Pancreas (tissue), 10 donors: ENCODE measurements around the gene PODNL1. TPM values are rescaled to one million over a fixed set of nuclear protein-coding genes. Genes with fewer than 3 reads are reported as not detected.
"Not testable (repeated sequence)": the region's sequence is repeated elsewhere in the genome, so short reads cannot be mapped to it uniquely, and the experiment has no call there.

ENCODE experiments used
- ATAC-seq, 4 donors: fragments of 200-7000 bp; cut with Tn5 transposase; one replicate each; pipeline versions ENCODE4 v1.8.0 to v1.9.1; 2020; ENCODE audit warnings: mild to moderate bottlenecking in 4 of 4, moderate library complexity in 4 of 4
- DNase-seq, 6 donors: peaks; one replicate each; pipeline ENCODE4 v3.0.0-alpha.2; 2020
- FAIRE-seq: peaks from 2 replicates; lab custom pipeline; 2012; peaks lifted over from hg19 to GRCh38; lab: Jason Lieb, UNC
- H3K27ac ChIP-seq, 4 donors: fragments of 200-600 bp; sonication (generic); 1 replicate in 3 of 4; 2 replicates in 1 of 4; pipeline versions ENCODE4 v1.5.0 to v1.8.0; 2020
- H3K27me3 ChIP-seq, 4 donors: fragments of 200-600 bp; one replicate each; pipeline ENCODE4 v1.8.0; 2021
- H3K36me3 ChIP-seq, 3 donors: fragments of 200-600 bp; sonication (generic) in 1 of 3; one replicate each; pipeline versions ENCODE4 v1.5.0 to v1.8.0; 2020 to 2021
- H3K4me1 ChIP-seq, 3 donors: fragments of 200-600 bp; one replicate each; pipeline ENCODE4 v1.8.0; 2021
- H3K4me3 ChIP-seq, 4 donors: fragments of 200-600 bp; sonication (generic) in 2 of 4; one replicate each; pipeline versions ENCODE4 v1.5.0 to v1.8.0; 2020 to 2021
- H3K9me3 ChIP-seq, 4 donors: fragments of 200-600 bp; one replicate each; pipeline ENCODE4 v1.8.0; 2021
- CTCF ChIP-seq, 4 donors: fragments of 200-600 bp; sonication (generic) in 3 of 4; IDR thresholded peaks; one replicate each; pipeline versions ENCODE4 v1.5.0 to v1.8.0; 2021; ENCODE audit warnings: antibody characterized with exemption in 4 of 4
- WGBS, 2 donors: extraction: QIAGEN DNeasy Blood & Tissue Kit; methylation state at CpG; one replicate each; pipeline ENCODE4 v1.1.7; 2013; 5-methylcytosine and 5-hydroxymethylcytosine counted together
- intact Hi-C, 3 donors: fragments of 100-400 bp; cut with DNase I; formaldehyde crosslinking; loops; one replicate each; pipeline versions ENCODE4 v1.11.1 to v1.14.2; 2022
- polyA plus RNA-seq, 2 donors: library from polyadenylated mRNA; stranded (reverse); fragments of 200-250 nt; gene quantifications; one replicate each; pipeline ENCODE4 v1.2.3, GENCODE V29; 2013
- total RNA-seq, 6 donors: library from RNA; stranded (reverse); fragmentation: NEBNext Ultra II Directional in 4 of 6; extraction: Animal tissue kit (Norgen Biotek cat#: 25700) in 4 of 6; gene quantifications; one replicate each; pipeline versions ENCODE4 v1.2.1 to v1.2.4, GENCODE V29; 2021 to 2023
- donor health status: healthy with polysubstance abuse.
- donor health status: DM: no; HTN: no; CAD: no; lungs with moderate emphysema.
- donor health status: DM: no; HTN: no; CAD: no.
- donor health status: control.
- donor health status: control.
- donor health status: Bipolar disorder and iron deficiency.
- donor health status: DM: yes; HTN: yes; CAD: no.
- donor health status: DM: no; HTN: no; CAD: no.
- donor health status: DM: no; HTN: no; CAD: no.
- donor health status: DM: yes; HTN: yes; CAD: no.

PODNL1 gene
- total and polyA plus RNA-seq, 8 donors: 0.25 to 2.0 (median 0.74) TPM; not detected in 2

GRCh38 chr19:13926715-13927114 is 11.5 kb downstream of the PODNL1 start:
- peaks cover 0 to 34% (median 11%) of the 10 kb centered on the region in 3 donors for H3K36me3 ChIP-seq
- no peak for TF ChIP-seq CTCF (IDR thresholded peaks at IDR 0.05)
- H3K27me3 ChIP-seq: no peaks in the 10 kb centered on the region
- intact Hi-C loops: no loop called here
- ATAC-seq (no peak), FAIRE-seq (no peak), DNase-seq (no peak)
- H3K27ac ChIP-seq: no peak overlapping the region
- 90 to 95% methylated on average over 8 of the region's 8 CpGs for WGBS, 2 donors
- H3K4me3 ChIP-seq: no peak overlapping the region
- no peaks in the 10 kb centered on the region for H3K9me3 ChIP-seq
- no peaks in the 10 kb centered on the region for H3K4me1 ChIP-seq

GRCh38 chr19:13926010-13926409 is 12.2 kb downstream of the PODNL1 start:
- Histone ChIP-seq H3K4me1 (no peaks in the 10 kb centered on the region), H3K27ac (no peak overlapping the region), H3K4me3 (no peak overlapping the region), H3K9me3 (no peaks in the 10 kb centered on the region), H3K27me3 (no peaks in the 10 kb centered on the region), H3K36me3 (peaks cover 0 to 41% (median 18%) of the 10 kb centered on the region in 3 donors)
- FAIRE-seq (no peak), ATAC-seq (no peak), DNase-seq (no peak)
- intact Hi-C loops: no loop called here
- 83 to 86% methylated on average over 4 of the region's 4 CpGs for WGBS, 2 donors
- TF ChIP-seq CTCF (IDR thresholded peaks at IDR 0.05): no peak

GRCh38 chr19:13923194-13923987 is 14.8 kb downstream of the PODNL1 start:
- WGBS, 2 donors: 93 to 96% methylated on average over 28 of the region's 28 CpGs
- intact Hi-C loops: no loop called here
- DNase-seq (peak in 1 of 6 donors; percentile 68), FAIRE-seq (no peak), ATAC-seq (no peak)
- TF ChIP-seq CTCF (IDR thresholded peaks at IDR 0.05): no peak
- no peaks in the 10 kb centered on the region for H3K4me1 ChIP-seq
- H3K9me3 ChIP-seq: no peaks in the 10 kb centered on the region
- H3K27me3 ChIP-seq: no peaks in the 10 kb centered on the region
- H3K36me3 ChIP-seq: peaks cover 0 to 66% (median 30%) of the 10 kb centered on the region in 3 donors
- no peak overlapping the region for H3K4me3 ChIP-seq
- no peak overlapping the region for H3K27ac ChIP-seq

GRCh38 chr19:13922118-13922517 is 16.1 kb downstream of the PODNL1 start:
- 94 to 96% methylated on average over 6 of the region's 6 CpGs for WGBS, 2 donors
- intact Hi-C loops: not testable (repeated sequence)

GRCh38 chr19:13920940-13921747 is 17.1 kb downstream of the PODNL1 start:
- peaks cover 0 to 69% (median 30%) of the 10 kb centered on the region in 3 donors for H3K36me3 ChIP-seq
- FAIRE-seq: no peak

More at GRCh38 chr19:13922118-13922517, 16.1 kb downstream of the PODNL1 start:
- not testable (repeated sequence) for H3K27ac ChIP-seq, H3K4me3 ChIP-seq, FAIRE-seq, ATAC-seq, H3K4me1 ChIP-seq, H3K9me3 ChIP-seq, DNase-seq, H3K27me3 ChIP-seq
- peaks cover 0 to 67% (median 30%) of the 10 kb centered on the region in 3 donors for H3K36me3 ChIP-seq

More at GRCh38 chr19:13920940-13921747, 17.1 kb downstream of the PODNL1 start:
- ATAC-seq (peak; percentile 53 to 79 (median 66)), DNase-seq (no peak)
- WGBS, 2 donors: 90 to 98% methylated on average over 2 of the region's 2 CpGs
- Histone ChIP-seq H3K9me3 (no peaks in the 10 kb centered on the region), H3K27me3 (no peaks in the 10 kb centered on the region), H3K4me3 (no peak overlapping the region), H3K27ac (no peak overlapping the region), H3K4me1 (no peaks in the 10 kb centered on the region)
- TF ChIP-seq CTCF (IDR thresholded peaks at IDR 0.05): no peak
- intact Hi-C loops: no loop called here
